ENCODE data around the gene SLC7A6OS.

SLC7A6OS gene

GRCh38 chr16:68263559-68264127 lies 47.1 kb downstream of the SLC7A6OS start:
- H3K4me1 ChIP-seq (ENCODE audit: control insufficient read depth, insufficient read depth, low read depth, low read length): peaks cover 31% of the 10 kb centered on the region
- H3K18ac ChIP-seq (ENCODE audit: low read depth in 1 of 2, low read length in 2 of 2): peak overlapping the region; percentile 94 to 100
- 43% methylated on average over 11 of the region's 11 CpGs for WGBS
- no peaks in the 10 kb centered on the region for H3K9me3 ChIP-seq (ENCODE audit: control insufficient read depth, low read length)
- peak overlapping the region; percentile 99 for H4K91ac ChIP-seq (ENCODE audit: low read length)
- H3K4ac ChIP-seq (ENCODE audit: low read depth in 1 of 2, low read length in 2 of 2): peak overlapping the region; percentile 66 to 92
- peak overlapping the region in 1 of 2 experiments; percentile 62 for H3K23ac ChIP-seq (ENCODE audit: low read length in 2 of 2)
- peak overlapping the region; percentile 85 for H2AK5ac ChIP-seq (ENCODE audit: low read length, severe bottlenecking)
- no peaks in the 10 kb centered on the region for H3K27me3 ChIP-seq (ENCODE audit: control insufficient read depth in 1 of 2, insufficient read depth in 1 of 2, low read length in 2 of 2)
- H3K36me3 ChIP-seq (ENCODE audit: control insufficient read depth in 1 of 2, insufficient read depth in 2 of 2, low read depth in 1 of 2, low read length in 2 of 2): peaks cover 22% of the 10 kb centered on the region in 2 experiments
- peak overlapping the region; percentile 78 for H3K4me2 ChIP-seq (ENCODE audit: low read length, poor library complexity, severe bottlenecking)
- H3K9ac ChIP-seq (ENCODE audit: low read length): peak overlapping the region; percentile 96
- peak overlapping the region; percentile 96 for H2AFZ ChIP-seq (ENCODE audit: low read depth, low read length)
- H2BK12ac ChIP-seq (ENCODE audit: low read length in 2 of 2): peak overlapping the region; percentile 69 to 94
- peak overlapping the region; percentile 88 for H2BK15ac ChIP-seq (ENCODE audit: low read depth, poor library complexity, severe bottlenecking)
- peak overlapping the region in 1 of 2 experiments; percentile 93 for H3K14ac ChIP-seq (ENCODE audit: low read length in 2 of 2)
- no peak for DNase-seq
- peaks cover 7% of the 10 kb centered on the region for H3K79me1 ChIP-seq (replicated peaks; ENCODE audit: low read length, poor library complexity, severe bottlenecking)
- H3K4me3 ChIP-seq (ENCODE audit: insufficient read depth in 1 of 2, low read depth in 1 of 2, low read length in 2 of 2): peak overlapping the region; percentile 96 to 98
- peak overlapping the region; percentile 86 for H3K27ac ChIP-seq (ENCODE audit: low read length, poor library complexity, severe bottlenecking)
- peak overlapping the region; percentile 96 for H4K8ac ChIP-seq (ENCODE audit: low read length)
- H2BK120ac ChIP-seq (ENCODE audit: low read depth, low read length): peak overlapping the region; percentile 87
- peak overlapping the region; percentile 73 for H2BK5ac ChIP-seq (ENCODE audit: low read depth, low read length, poor library complexity, severe bottlenecking)

- Histone ChIP-seq H3K36me3 (ENCODE audit: control insufficient read depth in 1 of 2, insufficient read depth in 2 of 2, low read depth in 1 of 2, low read length in 2 of 2) (peaks cover 39 to 43% of the 10 kb centered on the region in 2 experiments), H3K9me3 (ENCODE audit: control insufficient read depth, low read length) (no peaks in the 10 kb centered on the region), H3K23ac (ENCODE audit: low read length in 2 of 2) (no peak overlapping the region), H3K27me3 (ENCODE audit: control insufficient read depth in 1 of 2, insufficient read depth in 1 of 2, low read length in 2 of 2) (no peaks in the 10 kb centered on the region), H2BK12ac (ENCODE audit: low read length in 2 of 2) (peak overlapping the region in 1 of 2 experiments; percentile 49), H2AFZ (ENCODE audit: low read depth, low read length) (no peak overlapping the region), H3K79me1 (replicated peaks; ENCODE audit: low read length, poor library complexity, severe bottlenecking) (peaks cover 18% of the 10 kb centered on the region), H3K27ac (ENCODE audit: low read length, poor library complexity, severe bottlenecking) (peak overlapping the region; percentile 99), H4K91ac (ENCODE audit: low read length) (no peak overlapping the region), H3K4ac (ENCODE audit: low read depth in 1 of 2, low read length in 2 of 2) (no peak overlapping the region), H3K4me2 (ENCODE audit: low read length, poor library complexity, severe bottlenecking) (no peak overlapping the region), H4K8ac (ENCODE audit: low read length) (no peak overlapping the region), H2BK15ac (ENCODE audit: low read depth, poor library complexity, severe bottlenecking) (no peak overlapping the region), H3K4me3 (ENCODE audit: insufficient read depth in 1 of 2, low read depth in 1 of 2, low read length in 2 of 2) (no peak overlapping the region), H2AK5ac (ENCODE audit: low read length, severe bottlenecking) (peak overlapping the region; percentile 45), H3K9ac (ENCODE audit: low read length) (no peak overlapping the region), H2BK120ac (ENCODE audit: low read depth, low read length) (no peak overlapping the region), H2BK5ac (ENCODE audit: low read depth, low read length, poor library complexity, severe bottlenecking) (peak overlapping the region; percentile 53), H3K18ac (ENCODE audit: low read depth in 1 of 2, low read length in 2 of 2) (peak overlapping the region in 1 of 2 experiments; percentile 55), H3K4me1 (ENCODE audit: control insufficient read depth, insufficient read depth, low read depth, low read length) (peaks cover 36% of the 10 kb centered on the region), H3K14ac (ENCODE audit: low read length in 2 of 2) (no peak overlapping the region)
- WGBS: 94% methylated on average over 27 of the region's 27 CpGs
- DNase-seq: no peak
Observed at GRCh38 chr16:68259007-68259825, 51.5 kb downstream of the SLC7A6OS start.

GRCh38 chr16:68257906-68258800 lies 52.6 kb downstream of the SLC7A6OS start:
- Histone ChIP-seq H3K27me3 (ENCODE audit: control insufficient read depth in 1 of 2, insufficient read depth in 1 of 2, low read length in 2 of 2) (no peaks in the 10 kb centered on the region), H3K14ac (ENCODE audit: low read length in 2 of 2) (peak overlapping the region in 1 of 2 experiments; percentile 62), H3K4me2 (ENCODE audit: low read length, poor library complexity, severe bottlenecking) (peak overlapping the region; percentile 23), H2AFZ (ENCODE audit: low read depth, low read length) (peak overlapping the region; percentile 16), H3K4ac (ENCODE audit: low read depth in 1 of 2, low read length in 2 of 2) (peak overlapping the region; percentile 55 to 96), H2BK5ac (ENCODE audit: low read depth, low read length, poor library complexity, severe bottlenecking) (peak overlapping the region; percentile 94), H4K91ac (ENCODE audit: low read length) (peak overlapping the region; percentile 99), H3K36me3 (ENCODE audit: control insufficient read depth in 1 of 2, insufficient read depth in 2 of 2, low read depth in 1 of 2, low read length in 2 of 2) (peaks cover 49 to 52% of the 10 kb centered on the region in 2 experiments), H3K9me3 (ENCODE audit: control insufficient read depth, low read length) (no peaks in the 10 kb centered on the region), H3K4me3 (ENCODE audit: insufficient read depth in 1 of 2, low read depth in 1 of 2, low read length in 2 of 2) (no peak overlapping the region), H3K18ac (ENCODE audit: low read depth in 1 of 2, low read length in 2 of 2) (peak overlapping the region; percentile 94 to 96), H2BK12ac (ENCODE audit: low read length in 2 of 2) (peak overlapping the region; percentile 83 to 87), H2AK5ac (ENCODE audit: low read length, severe bottlenecking) (peak overlapping the region; percentile 98), H3K23ac (ENCODE audit: low read length in 2 of 2) (no peak overlapping the region), H2BK120ac (ENCODE audit: low read depth, low read length) (peak overlapping the region; percentile 93), H4K8ac (ENCODE audit: low read length) (peak overlapping the region; percentile 92), H3K4me1 (ENCODE audit: control insufficient read depth, insufficient read depth, low read depth, low read length) (peaks cover 30% of the 10 kb centered on the region), H3K9ac (ENCODE audit: low read length) (peak overlapping the region; percentile 36), H3K27ac (ENCODE audit: low read length, poor library complexity, severe bottlenecking) (peak overlapping the region; percentile 99), H2BK15ac (ENCODE audit: low read depth, poor library complexity, severe bottlenecking) (peak overlapping the region; percentile 70), H3K79me1 (replicated peaks; ENCODE audit: low read length, poor library complexity, severe bottlenecking) (peaks cover 22% of the 10 kb centered on the region)
- WGBS: 41% methylated on average over 13 of the region's 13 CpGs
- DNase-seq: peak; percentile 83
